Hematopoietic multipotent progenitor cell treated with erythropoietin and hydrocortisone succinate and interleukin-3 and kit ligand, for 17 days (in vitro differentiated cells): ENCODE data around the gene OLFM1.
"Not testable (repeated sequence)": the region's sequence is repeated elsewhere in the genome, so short reads cannot be mapped to it uniquely, and the experiment has no call there.

Source experiments
- DNase-seq: peaks from one replicate; pipeline ENCODE4 v3.0.0-alpha.2; 2015; ENCODE audit warnings: low spot score

Gene OLFM1

GRCh38 chr9:135107581-135108235 lies 20.2 kb downstream of the OLFM1 start:
- DNase-seq, result no peak

- no peak for DNase-seq
These were observed 21.5 kb downstream of the OLFM1 start for GRCh38 chr9:135108831-135109510.

- no peak for DNase-seq
These were observed 22.2 kb downstream of the OLFM1 start for GRCh38 chr9:135109650-135110049.

GRCh38 chr9:135110416-135110815 lies 22.9 kb downstream of the OLFM1 start:
- DNase-seq, result no peak

GRCh38 chr9:135111600-135111999 lies 24.1 kb downstream of the OLFM1 start:
- not testable (repeated sequence) for DNase-seq

- DNase-seq, result no peak
These were observed 28.9 kb downstream of the OLFM1 start for GRCh38 chr9:135116371-135116770.

GRCh38 chr9:135116881-135117280 lies 29.4 kb downstream of the OLFM1 start:
- DNase-seq, result no peak

- DNase-seq, result no peak
These were observed 29.8 kb downstream of the OLFM1 start for GRCh38 chr9:135117281-135117680.

- no peak for DNase-seq
These were observed 32.1 kb downstream of the OLFM1 start for GRCh38 chr9:135119496-135120064.

- DNase-seq, result no peak
These were observed 32.8 kb downstream of the OLFM1 start for GRCh38 chr9:135120249-135120648.

- DNase-seq, result no peak
These were observed 34.8 kb downstream of the OLFM1 start for GRCh38 chr9:135122316-135122715.

GRCh38 chr9:135123126-135123772 lies 35.8 kb downstream of the OLFM1 start:
- no peak for DNase-seq

GRCh38 chr9:135123773-135124134 lies 36.3 kb downstream of the OLFM1 start:
- no peak for DNase-seq

- no peak for DNase-seq
These were observed 39.2 kb downstream of the OLFM1 start for GRCh38 chr9:135126451-135127187.

- DNase-seq, result no peak
These were observed 40.5 kb downstream of the OLFM1 start for GRCh38 chr9:135127718-135128670.

GRCh38 chr9:135129137-135129695 lies 41.7 kb downstream of the OLFM1 start:
- no peak for DNase-seq

GRCh38 chr9:135130207-135130976 lies 42.9 kb downstream of the OLFM1 start:
- DNase-seq, result peak; percentile 7

GRCh38 chr9:135131488-135131887 lies 44.0 kb downstream of the OLFM1 start:
- DNase-seq, result no peak

- DNase-seq, result no peak
These were observed 44.5 kb downstream of the OLFM1 start for GRCh38 chr9:135132008-135132407.
